Prostate gland (tissue), 2 donors: ENCODE results near the gene TINAGL1.

ENCODE experiments used
- POLR2A ChIP-seq: fragments of 450-650 bp; IDR thresholded peaks from one replicate; pipeline ENCODE4 v1.6.1; 2016; ENCODE audit warnings: antibody characterized with exemption, mild to moderate bottlenecking
- POLR2AphosphoS5 ChIP-seq: sonication (generic); formaldehyde crosslinking; IDR thresholded peaks from one replicate; pipeline ENCODE4 v1.6.1; 2017; ENCODE audit warnings: antibody characterized with exemption
- TF ChIP-seq, protein P1 (sequence below), 4 experiments: fragments of 200-600 bp in 2 of 4; fragments of 450-650 bp in 2 of 4; sonication (generic) in 2 of 4; IDR thresholded peaks; 1 replicate in 3 of 4; 2 replicates in 1 of 4; pipeline ENCODE4 v1.5.1; 2016 to 2019; ENCODE audit warnings: antibody characterized with exemption in 4 of 4, mild to moderate bottlenecking in 2 of 4, moderate library complexity in 2 of 4

- TF ChIP-seq, protein P1, sequence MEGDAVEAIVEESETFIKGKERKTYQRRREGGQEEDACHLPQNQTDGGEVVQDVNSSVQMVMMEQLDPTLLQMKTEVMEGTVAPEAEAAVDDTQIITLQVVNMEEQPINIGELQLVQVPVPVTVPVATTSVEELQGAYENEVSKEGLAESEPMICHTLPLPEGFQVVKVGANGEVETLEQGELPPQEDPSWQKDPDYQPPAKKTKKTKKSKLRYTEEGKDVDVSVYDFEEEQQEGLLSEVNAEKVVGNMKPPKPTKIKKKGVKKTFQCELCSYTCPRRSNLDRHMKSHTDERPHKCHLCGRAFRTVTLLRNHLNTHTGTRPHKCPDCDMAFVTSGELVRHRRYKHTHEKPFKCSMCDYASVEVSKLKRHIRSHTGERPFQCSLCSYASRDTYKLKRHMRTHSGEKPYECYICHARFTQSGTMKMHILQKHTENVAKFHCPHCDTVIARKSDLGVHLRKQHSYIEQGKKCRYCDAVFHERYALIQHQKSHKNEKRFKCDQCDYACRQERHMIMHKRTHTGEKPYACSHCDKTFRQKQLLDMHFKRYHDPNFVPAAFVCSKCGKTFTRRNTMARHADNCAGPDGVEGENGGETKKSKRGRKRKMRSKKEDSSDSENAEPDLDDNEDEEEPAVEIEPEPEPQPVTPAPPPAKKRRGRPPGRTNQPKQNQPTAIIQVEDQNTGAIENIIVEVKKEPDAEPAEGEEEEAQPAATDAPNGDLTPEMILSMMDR (IDR thresholded peaks at IDR 0.05), result no peak
- TF ChIP-seq POLR2AphosphoS5 (no peak), POLR2A (no peak)
Observed at GRCh38 chr1:31545927-31546540, 30.3 kb upstream of the TINAGL1 start.
